Skin of body (tissue), 2 donors: ENCODE results near the gene WWOX. TPM values are rescaled to one million over a fixed set of nuclear protein-coding genes. Genes with fewer than 3 reads are reported as not detected.

Experiments
- DNase-seq: peaks from one replicate; lab custom pipeline; 2025; lab: John Stamatoyannopoulos, UW
- total RNA-seq: library from RNA; depleted of rRNA; stranded (reverse); fragments of >200 nt; gene quantifications from one replicate; pipeline ENCODE4 v1.2.3, GENCODE V29; 2014

WWOX gene
- total RNA-seq, 1 donor from 2014 or later, result 30.5 TPM

GRCh38 chr16:78749745-78750268 is 650.4 kb downstream of the WWOX start:
- DNase-seq, result no peak

GRCh38 chr16:78750611-78751010 is 651.2 kb downstream of the WWOX start:
- no peak for DNase-seq

GRCh38 chr16:78751601-78752000 is 652.1 kb downstream of the WWOX start:
- no peak for DNase-seq

- DNase-seq, result no peak
Observed at GRCh38 chr16:78754713-78755112, 655.3 kb downstream of the WWOX start.

GRCh38 chr16:78755751-78756661 is 656.6 kb downstream of the WWOX start:
- no peak for DNase-seq

GRCh38 chr16:78759596-78759995 is 660.1 kb downstream of the WWOX start:
- no peak for DNase-seq

- DNase-seq, result no peak
Observed at GRCh38 chr16:78760611-78761010, 661.2 kb downstream of the WWOX start.

GRCh38 chr16:78761427-78761826 is 662.0 kb downstream of the WWOX start:
- no peak for DNase-seq

- DNase-seq, result no peak
Observed at GRCh38 chr16:78762222-78762621, 662.8 kb downstream of the WWOX start.

GRCh38 chr16:78763821-78764440 is 664.5 kb downstream of the WWOX start:
- no peak for DNase-seq

GRCh38 chr16:78764478-78764877 is 665.0 kb downstream of the WWOX start:
- no peak for DNase-seq

GRCh38 chr16:78768226-78768625 is 668.8 kb downstream of the WWOX start:
- DNase-seq, result no peak

GRCh38 chr16:78768718-78769117 is 669.3 kb downstream of the WWOX start:
- DNase-seq, result no peak

- no peak for DNase-seq
Observed at GRCh38 chr16:78770353-78771091, 671.1 kb downstream of the WWOX start.

- DNase-seq, result no peak
Observed at GRCh38 chr16:78773291-78773702, 673.8 kb downstream of the WWOX start.

GRCh38 chr16:78773706-78774105 is 674.3 kb downstream of the WWOX start:
- no peak for DNase-seq

GRCh38 chr16:78775161-78775561 is 675.7 kb downstream of the WWOX start:
- DNase-seq, result no peak

GRCh38 chr16:78778101-78779004 is 678.9 kb downstream of the WWOX start:
- DNase-seq, result no peak

GRCh38 chr16:78780808-78781207 is 681.4 kb downstream of the WWOX start:
- DNase-seq, result no peak

GRCh38 chr16:78782572-78782971 is 683.1 kb downstream of the WWOX start:
- no peak for DNase-seq

- no peak for DNase-seq
Observed at GRCh38 chr16:78783570-78784079, 684.2 kb downstream of the WWOX start.
